HG02798 (cell line): ENCODE data around the gene HADHB.

Experiments
- ATAC-seq: cut with Tn5 transposase; IDR thresholded peaks from one replicate; pipeline ENCODE4 v1.9.1; 2021; ENCODE audit warnings: mild to moderate bottlenecking; ENCODE audit not compliant: unreplicated experiment, poor library complexity

The HADHB gene

GRCh38 chr2:26244309-26245230, at the start of gene HADHB, which contains the start of gene HADHA:
Gene HADHB (plus strand): TSS chr2:26244939. CDS start chr2:26254255, 9,316 bp downstream.
Gene HADHA (minus strand): TSS chr2:26244632. CDS start chr2:26244596, 36 bp downstream.
- peak; percentile 78 for ATAC-seq

- no peak for ATAC-seq
Measured at GRCh38 chr2:26195040-26195984, 49.4 kb upstream of the HADHB start.

GRCh38 chr2:26196683-26197418, 47.9 kb upstream of the HADHB start:
- no peak for ATAC-seq

GRCh38 chr2:26197516-26197915, 47.2 kb upstream of the HADHB start:
- no peak for ATAC-seq

- no peak for ATAC-seq
Measured at GRCh38 chr2:26202981-26203490, 41.7 kb upstream of the HADHB start.

GRCh38 chr2:26203906-26204305, 40.8 kb upstream of the HADHB start:
- no peak for ATAC-seq

- ATAC-seq = no peak
Measured at GRCh38 chr2:26212011-26212410, 32.7 kb upstream of the HADHB start.

GRCh38 chr2:26214759-26215158, 30.0 kb upstream of the HADHB start:
- no peak for ATAC-seq

- ATAC-seq = no peak
Measured at GRCh38 chr2:26215833-26216232, 28.9 kb upstream of the HADHB start.

GRCh38 chr2:26216587-26216986, 28.2 kb upstream of the HADHB start:
- ATAC-seq = no peak

- no peak for ATAC-seq
Measured at GRCh38 chr2:26217720-26218119, 27.0 kb upstream of the HADHB start.

GRCh38 chr2:26223018-26223417, 21.7 kb upstream of the HADHB start:
- no peak for ATAC-seq

- ATAC-seq = no peak
Measured at GRCh38 chr2:26224095-26224494, 20.6 kb upstream of the HADHB start.

- no peak for ATAC-seq
Measured at GRCh38 chr2:26229595-26229994, 15.1 kb upstream of the HADHB start.

- ATAC-seq = no peak
Measured at GRCh38 chr2:26230806-26231205, 13.9 kb upstream of the HADHB start.

GRCh38 chr2:26235089-26235488, 9.7 kb upstream of the HADHB start:
- no peak for ATAC-seq

- ATAC-seq = no peak
Measured at GRCh38 chr2:26237868-26238267, 6.9 kb upstream of the HADHB start.

- no peak for ATAC-seq
Measured at GRCh38 chr2:26238311-26238958, 6.3 kb upstream of the HADHB start.

GRCh38 chr2:26241928-26242436, 2.8 kb upstream of the HADHB start:
- ATAC-seq = no peak
